Liver (tissue), 9 donors: ENCODE measurements around the gene MYO3B. TPM values are rescaled to one million over a fixed set of nuclear protein-coding genes. Genes with fewer than 3 reads are reported as not detected.

Experiments
- DNase-seq: peaks from one replicate; pipeline ENCODE4 v3.0.0-alpha.2; 2017; ENCODE audit warnings: low spot score
- H3K27ac ChIP-seq, 2 donors: one replicate each; pipeline ENCODE4 v1.7.0; 2013; ENCODE audit warnings: inconsistent platforms in 2 of 2, low read length in 2 of 2, control low read depth in 1 of 2, low read depth in 1 of 2, mild to moderate bottlenecking in 1 of 2
- H3K27me3 ChIP-seq, 4 donors: one replicate each; pipeline versions ENCODE4 v1.6.1 to v1.7.0; 2013; ENCODE audit warnings: low read length in 3 of 4, inconsistent platforms in 1 of 4, mild to moderate bottlenecking in 1 of 4, moderate library complexity in 1 of 4; ENCODE audit not compliant: control insufficient read depth in 4 of 4, insufficient read depth in 4 of 4
- H3K36me3 ChIP-seq, 4 donors: one replicate each; pipeline versions ENCODE4 v1.6.1 to v1.7.0; 2013; ENCODE audit warnings: low read length in 3 of 4, mild to moderate bottlenecking in 3 of 4, low read depth in 1 of 4, moderate library complexity in 1 of 4; ENCODE audit not compliant: control insufficient read depth in 4 of 4, insufficient read depth in 3 of 4
- H3K4me1 ChIP-seq, 4 donors: one replicate each; pipeline versions ENCODE4 v1.6.1 to v1.7.0; 2013; ENCODE audit warnings: low read length in 3 of 4, mild to moderate bottlenecking in 3 of 4, moderate library complexity in 1 of 4; ENCODE audit not compliant: control insufficient read depth in 4 of 4, insufficient read depth in 4 of 4
- H3K4me3 ChIP-seq, 3 donors: one replicate each; pipeline versions ENCODE4 v1.6.1 to v1.7.0; 2013; ENCODE audit warnings: low read length in 3 of 3, control low read depth in 1 of 3, low read depth in 1 of 3, mild to moderate bottlenecking in 1 of 3
- H3K9ac ChIP-seq, 2 donors: one replicate each; pipeline ENCODE4 v1.7.0; 2013; ENCODE audit warnings: low read length in 2 of 2, mild to moderate bottlenecking in 2 of 2, moderate library complexity in 2 of 2, control low read depth in 1 of 2, low read depth in 1 of 2
- H3K9me3 ChIP-seq, 4 donors: one replicate each; pipeline versions ENCODE4 v1.6.1 to v1.7.0; 2013; ENCODE audit warnings: low read length in 3 of 4; ENCODE audit not compliant: control insufficient read depth in 4 of 4
- ATF3 ChIP-seq: IDR thresholded peaks from 2 replicates; pipeline ENCODE4 v1.6.1; 2016; ENCODE audit warnings: antibody characterized with exemption
- CTCF ChIP-seq: fragments of 150-350 bp; IDR thresholded peaks from 2 replicates; pipeline ENCODE4 v1.5.1; 2017; ENCODE audit warnings: improper control_type of control experiment, low read depth, low read length; ENCODE audit not compliant: missing input control
- EGR1 ChIP-seq, 2 donors: IDR thresholded peaks; 2 replicates each; pipeline ENCODE4 v1.6.1; 2016 to 2018; ENCODE audit warnings: antibody characterized with exemption in 2 of 2, low read depth in 2 of 2
- FOXA1 ChIP-seq: IDR thresholded peaks from 2 replicates; pipeline ENCODE4 v1.6.1; 2016; ENCODE audit warnings: antibody characterized with exemption
- FOXA2 ChIP-seq: IDR thresholded peaks from 2 replicates; pipeline ENCODE4 v1.6.1; 2016; ENCODE audit warnings: antibody characterized with exemption
- GABPA ChIP-seq, 2 donors: IDR thresholded peaks in 1 of 2; conservative IDR thresholded peaks in 1 of 2; 2 replicates each; pipeline ENCODE4 v1.6.1; 2016; ENCODE audit warnings: antibody characterized with exemption in 2 of 2, mild to moderate bottlenecking in 1 of 2, moderate library complexity in 1 of 2
- HNF4A ChIP-seq, 2 donors: conservative IDR thresholded peaks; 2 replicates each; pipeline ENCODE4 v1.6.1; 2016; ENCODE audit warnings: antibody characterized with exemption in 2 of 2, mild to moderate bottlenecking in 2 of 2
- HNF4G ChIP-seq: IDR thresholded peaks from 2 replicates; pipeline ENCODE4 v1.6.1; 2016; ENCODE audit warnings: antibody characterized with exemption
- JUND ChIP-seq, 2 donors: IDR thresholded peaks; 2 replicates each; pipeline ENCODE4 v1.6.1; 2016; ENCODE audit warnings: antibody characterized with exemption in 2 of 2
- MAX ChIP-seq: IDR thresholded peaks from 2 replicates; pipeline ENCODE4 v1.6.1; 2016; ENCODE audit warnings: antibody characterized with exemption
- NR2F2 ChIP-seq: IDR thresholded peaks from 2 replicates; pipeline ENCODE4 v1.6.1; 2016; ENCODE audit warnings: antibody characterized with exemption
- RAD21 ChIP-seq, 2 donors: IDR thresholded peaks; 2 replicates each; pipeline ENCODE4 v1.6.1; 2016; ENCODE audit warnings: antibody characterized with exemption in 2 of 2, mild to moderate bottlenecking in 2 of 2
- REST ChIP-seq: IDR thresholded peaks from 2 replicates; pipeline ENCODE4 v1.6.1; 2016; ENCODE audit warnings: antibody characterized with exemption, mild to moderate bottlenecking
- RXRA ChIP-seq, 2 donors: IDR thresholded peaks; 2 replicates each; pipeline ENCODE4 v1.6.1; 2017 to 2018; ENCODE audit warnings: antibody characterized with exemption in 2 of 2, mild to moderate bottlenecking in 1 of 2
- SP1 ChIP-seq: IDR thresholded peaks from 2 replicates; pipeline ENCODE4 v1.6.1; 2018; ENCODE audit warnings: antibody characterized with exemption, mild to moderate bottlenecking
- TAF1 ChIP-seq: conservative IDR thresholded peaks from 2 replicates; pipeline ENCODE4 v1.6.1; 2016; ENCODE audit warnings: antibody characterized with exemption, mild to moderate bottlenecking
- YY1 ChIP-seq: IDR thresholded peaks from 2 replicates; pipeline ENCODE4 v1.6.1; 2016; ENCODE audit warnings: antibody characterized with exemption, mild to moderate bottlenecking
- WGBS: extraction: QIAGEN DNeasy Blood & Tissue Kit; methylation state at CpG from one replicate; pipeline ENCODE4 v1.1.7; 2013; 5-methylcytosine and 5-hydroxymethylcytosine counted together
- polyA plus RNA-seq, 2 donors: library from polyadenylated mRNA; stranded (reverse) in 1 of 2; unstranded in 1 of 2; fragments of 200-250 nt in 1 of 2; fragments of >200 nt in 1 of 2; fragmentation: Nextera tagmentation in 1 of 2; extraction: Ambion mirVana in 1 of 2; gene quantifications; one replicate each; pipeline versions ENCODE4 v1.2.1 to v1.2.3, GENCODE V29; 2013 to 2015
- total RNA-seq, 2 donors: library from RNA; depleted of rRNA; stranded (reverse); fragments of >200 nt; gene quantifications; one replicate each; pipeline ENCODE4 v1.2.3, GENCODE V29; 2014
- TF ChIP-seq, protein P1 (sequence below): IDR thresholded peaks from 2 replicates; pipeline ENCODE4 v1.6.1; 2016; ENCODE audit warnings: antibody characterized with exemption
- donor health status: healthy.
- donor health status: healthy.
- donor health status: healthy.
- donor health status: healthy.
- donor health status: healthy.

Gene MYO3B
- total and polyA plus RNA-seq, 4 donors: under 0.01 to 0.05 TPM; not detected in 2

- no peak overlapping the region for H3K9ac ChIP-seq
- no peak overlapping the region for H3K4me3 ChIP-seq
- no peaks in the 10 kb centered on the region for H3K4me1 ChIP-seq
- DNase-seq: no peak
- no peaks in the 10 kb centered on the region for H3K36me3 ChIP-seq
- no peaks in the 10 kb centered on the region for H3K9me3 ChIP-seq
- peaks cover 0 to 6% (median 0%) of the 10 kb centered on the region in 4 donors for H3K27me3 ChIP-seq
- TF ChIP-seq RAD21 (IDR thresholded peaks at IDR 0.05) (no peak), NR2F2 (no peak), YY1 (no peak), CTCF (no peak), RXRA (IDR thresholded peaks at IDR 0.05) (no peak), FOXA2 (no peak), SP1 (no peak), TAF1 (no peak), FOXA1 (no peak), REST (no peak), HNF4G (no peak), MAX (no peak), ATF3 (no peak), EGR1 (IDR thresholded peaks at IDR 0.05; ENCODE audit: low read depth in 2 of 2) (no peak), JUND (IDR thresholded peaks at IDR 0.05) (no peak), HNF4A (conservative IDR thresholded peaks at IDR 0.05) (no peak), GABPA (IDR thresholded peaks at IDR 0.05 in 1 of 2, conservative IDR thresholded peaks at IDR 0.05 in 1 of 2) (no peak)
- TF ChIP-seq, protein P1, sequence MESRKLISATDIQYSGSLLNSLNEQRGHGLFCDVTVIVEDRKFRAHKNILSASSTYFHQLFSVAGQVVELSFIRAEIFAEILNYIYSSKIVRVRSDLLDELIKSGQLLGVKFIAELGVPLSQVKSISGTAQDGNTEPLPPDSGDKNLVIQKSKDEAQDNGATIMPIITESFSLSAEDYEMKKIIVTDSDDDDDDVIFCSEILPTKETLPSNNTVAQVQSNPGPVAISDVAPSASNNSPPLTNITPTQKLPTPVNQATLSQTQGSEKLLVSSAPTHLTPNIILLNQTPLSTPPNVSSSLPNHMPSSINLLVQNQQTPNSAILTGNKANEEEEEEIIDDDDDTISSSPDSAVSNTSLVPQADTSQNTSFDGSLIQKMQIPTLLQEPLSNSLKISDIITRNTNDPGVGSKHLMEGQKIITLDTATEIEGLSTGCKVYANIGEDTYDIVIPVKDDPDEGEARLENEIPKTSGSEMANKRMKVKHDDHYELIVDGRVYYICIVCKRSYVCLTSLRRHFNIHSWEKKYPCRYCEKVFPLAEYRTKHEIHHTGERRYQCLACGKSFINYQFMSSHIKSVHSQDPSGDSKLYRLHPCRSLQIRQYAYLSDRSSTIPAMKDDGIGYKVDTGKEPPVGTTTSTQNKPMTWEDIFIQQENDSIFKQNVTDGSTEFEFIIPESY: no peak
- 65% methylated on average over 6 of the region's 6 CpGs for WGBS
- no peak overlapping the region for H3K27ac ChIP-seq
Measured at GRCh38 chr2:170362871-170363631, 185.1 kb downstream of the MYO3B start.
